ENCODE data around the gene IFNA13. TPM values are rescaled to one million over a fixed set of nuclear protein-coding genes. Genes with fewer than 3 reads are reported as not detected.

The IFNA13 gene
- total RNA-seq: not detected in 2 replicates

DNA sequence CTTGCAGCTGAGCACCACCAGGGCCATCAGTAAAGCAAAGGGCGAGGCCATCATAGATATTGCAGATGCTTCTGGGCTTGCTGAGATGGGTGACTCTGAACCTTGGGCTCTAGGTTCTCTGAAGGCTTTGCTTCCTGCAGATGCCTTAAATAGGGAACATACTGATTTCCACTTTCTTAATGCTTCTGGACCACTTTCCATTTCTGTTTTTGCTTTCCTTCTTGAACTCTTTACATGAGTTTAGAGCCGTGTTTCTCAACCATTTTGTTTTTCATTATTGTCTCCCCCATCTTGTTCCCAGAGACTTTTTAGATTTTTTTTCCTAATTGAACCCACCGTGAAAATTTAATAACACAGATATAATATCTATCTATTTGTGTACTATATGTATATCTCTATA, at the start of gene IFNA13:
IFNA13 (minus strand) TSS at position 101 of the 400 bp plus-strand sequence; CDS start at position 54, 47 bp downstream.
- Mint-ChIP-seq H3K27ac (no peak within 1 kb of the TSS), H3K4me3 (no peak within 1 kb of the TSS), H3K9me3 (no peaks in the 10 kb centered on the region), H3K4me1 (no peaks in the 10 kb centered on the region), H3K27me3 (peaks cover 60% of the 10 kb centered on the region), H3K36me3 (ENCODE audit: low read depth) (no peaks in the 10 kb centered on the region)
- intact Hi-C loops (cut with micrococcal nuclease): no loop called here
- DNase-seq: no peak

GRCh38 chr9:21415493-21416267, 47.8 kb upstream of the IFNA13 start:
- H3K9me3 Mint-ChIP-seq: no peaks in the 10 kb centered on the region
- no peak overlapping the region for H3K27ac Mint-ChIP-seq
- no peak for DNase-seq
- peaks cover 29% of the 10 kb centered on the region for H3K27me3 Mint-ChIP-seq
- no peaks in the 10 kb centered on the region for H3K4me1 Mint-ChIP-seq
- no peak overlapping the region for H3K4me3 Mint-ChIP-seq
- intact Hi-C loops (cut with micrococcal nuclease): no loop called here
- no peaks in the 10 kb centered on the region for H3K36me3 Mint-ChIP-seq (ENCODE audit: low read depth)

- Mint-ChIP-seq H3K27me3 (peaks cover 34% of the 10 kb centered on the region), H3K4me1 (no peaks in the 10 kb centered on the region), H3K36me3 (ENCODE audit: low read depth) (no peaks in the 10 kb centered on the region), H3K27ac (no peak overlapping the region), H3K9me3 (no peaks in the 10 kb centered on the region), H3K4me3 (no peak overlapping the region)
- no peak for DNase-seq
- intact Hi-C loops (cut with micrococcal nuclease): no loop called here
Observed at GRCh38 chr9:21414220-21414940, 46.5 kb upstream of the IFNA13 start.

DNA sequence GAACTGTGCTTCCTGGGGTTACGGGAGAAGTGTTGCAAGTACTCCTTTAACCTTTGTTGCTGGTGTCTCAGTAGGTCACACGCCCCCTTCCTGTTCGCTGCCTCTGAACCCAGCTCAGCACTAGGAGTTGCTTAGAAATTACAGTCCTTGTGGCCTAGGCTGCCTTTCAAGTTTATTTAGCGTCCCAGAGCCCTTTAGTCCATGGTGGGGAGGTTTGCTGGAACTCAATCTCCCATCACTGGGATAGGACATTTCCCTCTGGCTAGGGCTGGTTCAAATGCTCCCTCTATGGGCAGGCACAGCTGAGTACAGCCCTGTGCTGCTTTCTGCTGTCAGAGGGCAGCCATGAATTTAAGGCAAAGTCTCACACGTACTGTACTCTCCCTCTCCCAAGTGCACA, 45.8 kb upstream of the IFNA13 start:
- peaks cover 33% of the 10 kb centered on the region for H3K27me3 Mint-ChIP-seq
- H3K27ac Mint-ChIP-seq: no peak overlapping the region
- no peaks in the 10 kb centered on the region for H3K4me1 Mint-ChIP-seq
- no peaks in the 10 kb centered on the region for H3K36me3 Mint-ChIP-seq (ENCODE audit: low read depth)
- no peak overlapping the region for H3K4me3 Mint-ChIP-seq
- intact Hi-C loops (cut with micrococcal nuclease): no loop called here
- no peak for DNase-seq
- H3K9me3 Mint-ChIP-seq: no peaks in the 10 kb centered on the region

DNA sequence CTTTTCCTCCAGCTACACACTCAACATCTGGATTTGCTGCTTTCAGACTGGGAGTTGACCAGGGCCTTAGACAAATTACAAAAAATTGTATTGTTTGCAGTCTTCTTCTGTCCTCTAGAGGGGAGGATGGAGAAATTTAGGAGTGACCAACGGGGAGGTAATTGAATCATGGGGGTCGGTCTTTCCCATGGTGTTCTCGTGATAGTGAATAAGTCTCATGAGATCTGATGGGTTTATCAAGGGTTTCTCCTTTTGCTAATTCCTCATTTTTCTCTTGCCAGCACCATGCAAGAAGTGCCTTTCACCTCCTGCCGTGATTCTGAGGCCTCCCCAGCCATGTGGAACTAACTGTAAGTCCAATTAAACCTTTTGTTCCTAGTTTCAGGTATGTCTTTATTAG, 45.3 kb upstream of the IFNA13 start:
- intact Hi-C loops (cut with micrococcal nuclease): no loop called here
- Mint-ChIP-seq H3K27ac (no peak overlapping the region), H3K9me3 (no peaks in the 10 kb centered on the region), H3K4me1 (no peaks in the 10 kb centered on the region), H3K36me3 (ENCODE audit: low read depth) (no peaks in the 10 kb centered on the region), H3K27me3 (peaks cover 33% of the 10 kb centered on the region), H3K4me3 (no peak overlapping the region)
- no peak for DNase-seq

- intact Hi-C loops (cut with micrococcal nuclease): no loop called here
- no peaks in the 10 kb centered on the region for H3K4me1 Mint-ChIP-seq
- peaks cover 37% of the 10 kb centered on the region for H3K27me3 Mint-ChIP-seq
- DNase-seq: no peak
- H3K36me3 Mint-ChIP-seq (ENCODE audit: low read depth): no peaks in the 10 kb centered on the region
- H3K9me3 Mint-ChIP-seq: no peaks in the 10 kb centered on the region
- no peak overlapping the region for H3K4me3 Mint-ChIP-seq
- no peak overlapping the region for H3K27ac Mint-ChIP-seq
Observed at GRCh38 chr9:21412107-21412506, 44.2 kb upstream of the IFNA13 start.

DNA sequence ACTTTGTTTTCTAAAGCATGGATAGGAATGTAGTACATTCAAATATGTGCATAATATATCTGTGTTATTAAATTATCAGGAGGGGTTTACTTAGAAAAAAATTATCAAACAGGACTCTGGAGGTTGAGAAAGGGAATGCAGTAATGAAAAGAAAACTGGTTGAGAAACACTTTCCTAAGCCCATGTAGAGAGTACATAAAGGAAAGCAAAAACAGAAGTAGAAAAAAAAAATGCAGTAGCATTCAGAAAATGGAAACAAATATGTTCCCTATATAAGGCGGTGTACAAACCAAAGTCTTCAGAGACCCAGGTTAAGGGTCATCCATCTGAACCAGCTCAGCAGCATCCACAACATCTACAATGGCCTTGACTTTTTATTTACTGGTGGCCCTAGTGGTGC, 41.0 kb upstream of the IFNA13 start, which contains the start of gene IFNA8:
IFNA8 (plus strand) TSS at position 301 of the 400 bp plus-strand sequence; CDS start at position 361, 60 bp downstream.
- Mint-ChIP-seq H3K4me3 (no peak within 1 kb of the TSS), H3K27me3 (peaks cover 59% of the 10 kb centered on the region), H3K9me3 (no peaks in the 10 kb centered on the region), H3K27ac (no peak within 1 kb of the TSS), H3K36me3 (ENCODE audit: low read depth) (no peaks in the 10 kb centered on the region), H3K4me1 (no peaks in the 10 kb centered on the region)
- DNase-seq: no peak
- intact Hi-C loops (cut with micrococcal nuclease): no loop called here

- Mint-ChIP-seq H3K36me3 (ENCODE audit: low read depth) (no peaks in the 10 kb centered on the region), H3K4me3 (no peak overlapping the region), H3K4me1 (peaks cover 2% of the 10 kb centered on the region), H3K27ac (no peak overlapping the region), H3K9me3 (no peaks in the 10 kb centered on the region), H3K27me3 (peaks cover 71% of the 10 kb centered on the region)
- intact Hi-C loops (cut with micrococcal nuclease): no loop called here
- no peak for DNase-seq
Observed at GRCh38 chr9:21404146-21404545, 36.3 kb upstream of the IFNA13 start.

DNA sequence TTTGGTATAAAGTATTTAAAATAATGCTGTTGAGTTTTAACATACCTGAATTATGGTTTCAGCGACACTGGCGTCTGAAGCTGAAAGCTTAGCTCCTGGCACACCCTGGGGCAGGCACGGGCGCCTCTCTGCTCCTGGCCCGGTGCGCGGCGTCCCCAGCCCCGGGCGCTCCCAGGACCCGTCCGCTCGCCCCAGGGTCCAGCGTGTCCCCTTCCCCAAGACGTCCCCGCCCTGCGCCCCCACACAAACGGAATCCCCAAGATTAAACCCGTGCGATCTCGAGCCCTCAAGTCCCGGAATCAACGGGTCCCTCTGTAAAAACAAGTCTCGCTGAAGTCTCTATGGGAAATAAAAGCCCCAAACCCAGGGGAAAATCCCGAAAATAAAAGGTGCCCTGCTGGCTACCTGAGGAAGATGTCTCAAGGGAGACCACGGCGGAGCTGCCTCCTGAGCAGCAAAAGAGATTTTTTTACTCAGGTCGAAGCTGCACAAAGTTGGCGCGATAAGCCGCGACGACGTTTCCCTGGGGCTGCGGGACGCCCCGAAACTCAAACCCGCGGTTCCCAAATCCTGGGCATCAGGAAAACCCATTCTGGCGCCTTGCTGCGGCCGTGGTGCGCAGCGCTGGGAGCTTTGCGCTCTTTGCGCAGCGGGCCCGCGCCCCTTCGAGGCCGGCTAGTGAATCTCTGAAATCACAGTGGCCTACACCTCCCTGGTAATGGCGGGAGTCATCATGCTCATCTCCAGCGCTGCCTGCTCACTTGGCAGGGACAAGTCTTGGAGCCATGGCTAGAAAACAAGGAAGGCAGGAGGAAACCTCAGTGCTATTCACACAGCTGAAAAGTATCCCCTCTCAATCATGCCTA, 34.8 kb upstream of the IFNA13 start:
- intact Hi-C loops (cut with micrococcal nuclease): no loop called here
- Mint-ChIP-seq H3K9me3 (no peaks in the 10 kb centered on the region), H3K27me3 (peaks cover 81% of the 10 kb centered on the region), H3K36me3 (ENCODE audit: low read depth) (no peaks in the 10 kb centered on the region), H3K27ac (no peak overlapping the region), H3K4me1 (peaks cover 2% of the 10 kb centered on the region), H3K4me3 (peak overlapping the region; percentile 67)
- no peak for DNase-seq

GRCh38 chr9:21399956-21400355, 32.1 kb upstream of the IFNA13 start:
- Mint-ChIP-seq H3K27ac (no peak overlapping the region), H3K4me3 (no peak overlapping the region), H3K4me1 (peaks cover 7% of the 10 kb centered on the region), H3K36me3 (ENCODE audit: low read depth) (no peaks in the 10 kb centered on the region), H3K9me3 (no peaks in the 10 kb centered on the region), H3K27me3 (peaks cover 77% of the 10 kb centered on the region)
- DNase-seq: no peak
- intact Hi-C loops (cut with micrococcal nuclease): loop anchor here (5.0 to 10.0 kb wide), 2 partner anchors 43 to 165 kb away; no protein-coding TSS in a partner anchor

GRCh38 chr9:21398955-21399489, 31.2 kb upstream of the IFNA13 start:
- Mint-ChIP-seq H3K27me3 (peaks cover 74% of the 10 kb centered on the region), H3K9me3 (no peaks in the 10 kb centered on the region), H3K36me3 (ENCODE audit: low read depth) (no peaks in the 10 kb centered on the region), H3K27ac (no peak overlapping the region), H3K4me3 (no peak overlapping the region), H3K4me1 (peaks cover 7% of the 10 kb centered on the region)
- intact Hi-C loops (cut with micrococcal nuclease): loop anchor here (5.0 to 10.0 kb wide), 2 partner anchors 42 to 164 kb away; no protein-coding TSS in a partner anchor
- no peak for DNase-seq

- intact Hi-C loops (cut with micrococcal nuclease): loop anchor here (1.0 to 10.0 kb wide), 3 partner anchors 39 to 161 kb away; no protein-coding TSS in a partner anchor
- Mint-ChIP-seq H3K4me1 (peaks cover 4% of the 10 kb centered on the region), H3K4me3 (peak overlapping the region; percentile 45), H3K27ac (no peak overlapping the region), H3K27me3 (peaks cover 74% of the 10 kb centered on the region), H3K9me3 (no peaks in the 10 kb centered on the region), H3K36me3 (ENCODE audit: low read depth) (no peaks in the 10 kb centered on the region)
- DNase-seq: peak; percentile 86
Observed at GRCh38 chr9:21395778-21396717, 28.2 kb upstream of the IFNA13 start.

Measured in activated CD4-positive, alpha-beta T cell treated with anti-CD3 and anti-CD28 coated beads, Interleukin-2, amount 10 ng/mL, durations not matched to agents 24 days and 14 days (primary cell).